A673 (cell line): ENCODE data around the gene ZNF550.

Experiments
- EZH2 ChIP-seq: fragments of 200-600 bp; sonication (generic); IDR thresholded peaks from 2 replicates; pipeline ENCODE4 v1.6.1; 2017; ENCODE audit warnings: borderline replicate concordance, low read depth, mild to moderate bottlenecking, mixed read lengths, antibody characterized with exemption, low read length; ENCODE audit not compliant: poor library complexity, severe bottlenecking
- TF ChIP-seq, protein P1 (sequence below): fragments of 300-800, 200-600 bp; sonication (generic); conservative IDR thresholded peaks from 2 replicates; pipeline ENCODE4 v1.5.1; 2017; ENCODE audit warnings: low read depth, mild to moderate bottlenecking, antibody characterized with exemption, low read length, moderate library complexity, mixed read lengths

DNA sequence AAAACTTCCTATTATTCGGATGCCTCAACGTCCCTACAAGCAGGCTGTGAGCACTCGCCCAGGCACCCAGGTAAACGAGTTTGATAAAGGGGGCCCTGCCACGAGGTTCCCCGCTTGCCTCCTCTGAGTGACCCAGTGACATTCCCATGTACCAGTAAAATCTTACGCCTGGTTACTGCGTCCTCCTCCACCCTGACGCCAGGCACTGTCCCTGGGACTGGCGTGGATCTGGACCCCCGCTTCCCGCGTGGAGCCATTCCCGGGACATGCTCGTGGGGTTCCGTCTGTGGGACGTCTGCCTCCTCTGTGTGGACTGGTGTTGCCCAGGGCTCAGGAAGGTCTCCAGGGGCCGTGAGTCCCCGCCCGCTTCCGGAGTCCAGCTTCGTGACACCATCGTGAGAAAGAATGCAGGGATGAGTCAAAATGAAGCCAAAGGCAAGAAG is 407 bp upstream of the ZNF550 start:
- TF ChIP-seq, protein P1, sequence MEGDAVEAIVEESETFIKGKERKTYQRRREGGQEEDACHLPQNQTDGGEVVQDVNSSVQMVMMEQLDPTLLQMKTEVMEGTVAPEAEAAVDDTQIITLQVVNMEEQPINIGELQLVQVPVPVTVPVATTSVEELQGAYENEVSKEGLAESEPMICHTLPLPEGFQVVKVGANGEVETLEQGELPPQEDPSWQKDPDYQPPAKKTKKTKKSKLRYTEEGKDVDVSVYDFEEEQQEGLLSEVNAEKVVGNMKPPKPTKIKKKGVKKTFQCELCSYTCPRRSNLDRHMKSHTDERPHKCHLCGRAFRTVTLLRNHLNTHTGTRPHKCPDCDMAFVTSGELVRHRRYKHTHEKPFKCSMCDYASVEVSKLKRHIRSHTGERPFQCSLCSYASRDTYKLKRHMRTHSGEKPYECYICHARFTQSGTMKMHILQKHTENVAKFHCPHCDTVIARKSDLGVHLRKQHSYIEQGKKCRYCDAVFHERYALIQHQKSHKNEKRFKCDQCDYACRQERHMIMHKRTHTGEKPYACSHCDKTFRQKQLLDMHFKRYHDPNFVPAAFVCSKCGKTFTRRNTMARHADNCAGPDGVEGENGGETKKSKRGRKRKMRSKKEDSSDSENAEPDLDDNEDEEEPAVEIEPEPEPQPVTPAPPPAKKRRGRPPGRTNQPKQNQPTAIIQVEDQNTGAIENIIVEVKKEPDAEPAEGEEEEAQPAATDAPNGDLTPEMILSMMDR, result no peak
- TF ChIP-seq EZH2, result no peak
